Measurements from ENCODE around the gene PTH2.

- TF ChIP-seq, protein P1, sequence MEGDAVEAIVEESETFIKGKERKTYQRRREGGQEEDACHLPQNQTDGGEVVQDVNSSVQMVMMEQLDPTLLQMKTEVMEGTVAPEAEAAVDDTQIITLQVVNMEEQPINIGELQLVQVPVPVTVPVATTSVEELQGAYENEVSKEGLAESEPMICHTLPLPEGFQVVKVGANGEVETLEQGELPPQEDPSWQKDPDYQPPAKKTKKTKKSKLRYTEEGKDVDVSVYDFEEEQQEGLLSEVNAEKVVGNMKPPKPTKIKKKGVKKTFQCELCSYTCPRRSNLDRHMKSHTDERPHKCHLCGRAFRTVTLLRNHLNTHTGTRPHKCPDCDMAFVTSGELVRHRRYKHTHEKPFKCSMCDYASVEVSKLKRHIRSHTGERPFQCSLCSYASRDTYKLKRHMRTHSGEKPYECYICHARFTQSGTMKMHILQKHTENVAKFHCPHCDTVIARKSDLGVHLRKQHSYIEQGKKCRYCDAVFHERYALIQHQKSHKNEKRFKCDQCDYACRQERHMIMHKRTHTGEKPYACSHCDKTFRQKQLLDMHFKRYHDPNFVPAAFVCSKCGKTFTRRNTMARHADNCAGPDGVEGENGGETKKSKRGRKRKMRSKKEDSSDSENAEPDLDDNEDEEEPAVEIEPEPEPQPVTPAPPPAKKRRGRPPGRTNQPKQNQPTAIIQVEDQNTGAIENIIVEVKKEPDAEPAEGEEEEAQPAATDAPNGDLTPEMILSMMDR (optimal IDR thresholded peaks at IDR 0.05 in 1 of 3, IDR thresholded peaks at IDR 0.05 in 1 of 3, conservative IDR thresholded peaks at IDR 0.05 in 1 of 3; ENCODE audit: extremely low read depth in 1 of 3, insufficient read depth in 2 of 3, low read length in 3 of 3): no peak
- peak; percentile 24 for TF ChIP-seq EZH2 (IDR thresholded peaks at IDR 0.05; ENCODE audit: low read length)
Measured at GRCh38 chr19:49437231-49437630, 14.0 kb upstream of the PTH2 start.

All from keratinocyte (primary cell).